SU-DHL-6 (cell line): ENCODE results near the gene IARS2.
A peak's percentile ranks its signal among the peaks of the same experiment; 100 is the strongest.

Experiments
- H2AFZ ChIP-seq: fragments of 200-600 bp; sonication (generic); 2 replicates; pipeline ENCODE4 v1.6.1; 2014; ENCODE audit warnings: low read depth, mild to moderate bottlenecking, moderate library complexity, mixed read lengths, antibody characterized with exemption, low read length; ENCODE audit not compliant: severe bottlenecking
- H3F3A ChIP-seq: fragments of 200-600 bp; shearing (Covaris generic); 2 replicates; pipeline ENCODE4 v1.6.0; 2016; ENCODE audit warnings: antibody characterized with exemption, mild to moderate bottlenecking; ENCODE audit not compliant: insufficient read depth
- H3K27ac ChIP-seq: fragments of 200-600 bp; sonication (generic); 2 replicates; pipeline ENCODE4 v1.5.1; 2016; ENCODE audit warnings: low read depth, mild to moderate bottlenecking, low read length, moderate library complexity, mixed read lengths
- H3K27me3 ChIP-seq: fragments of 200-600 bp; sonication (generic), shearing (Covaris generic); 2 replicates; pipeline ENCODE4 v1.6.0; 2014; ENCODE audit warnings: mild to moderate bottlenecking, low read length
- H3K36me3 ChIP-seq: fragments of 200-600 bp; sonication (generic); 2 replicates; pipeline ENCODE4 v1.6.1; 2014; ENCODE audit warnings: mild to moderate bottlenecking, low read length, mixed read lengths
- H3K4me2 ChIP-seq: fragments of 300-600, 200-600 bp; shearing (Covaris generic), sonication (generic); 2 replicates; pipeline ENCODE4 v1.6.0; 2014; ENCODE audit warnings: low read length, low read depth, mild to moderate bottlenecking; ENCODE audit not compliant: poor library complexity, severe bottlenecking
- H3K4me3 ChIP-seq: fragments of 200-600 bp; sonication (generic); 2 replicates; pipeline ENCODE4 v1.5.1; 2014; ENCODE audit warnings: antibody characterized with exemption, low read length, mild to moderate bottlenecking, mixed read lengths; ENCODE audit not compliant: insufficient read depth, poor library complexity, severe bottlenecking
- H3K79me2 ChIP-seq: fragments of 200-600 bp; sonication (generic); 2 replicates; pipeline ENCODE4 v1.6.1; 2014; ENCODE audit warnings: mild to moderate bottlenecking, low read length, moderate library complexity; ENCODE audit not compliant: insufficient read depth
- H3K9ac ChIP-seq: fragments of 200-600 bp; sonication (generic); 2 replicates; pipeline ENCODE4 v1.7.0; 2014; ENCODE audit warnings: mild to moderate bottlenecking, low read length
- H3K9me2 ChIP-seq: fragments of 200-600 bp; sonication (generic); replicated peaks from 2 replicates; pipeline ENCODE4 v1.6.1; 2014; ENCODE audit warnings: low read length; ENCODE audit not compliant: insufficient read depth
- H3K9me3 ChIP-seq: fragments of 200-600 bp; sonication (generic); 2 replicates; pipeline ENCODE4 v1.6.1; 2014; ENCODE audit warnings: low read length, mixed read lengths; ENCODE audit not compliant: insufficient read depth
- H4K20me1 ChIP-seq: fragments of 200-600 bp; sonication (generic); 2 replicates; pipeline ENCODE4 v1.6.1; 2014; ENCODE audit warnings: low read depth, mild to moderate bottlenecking, antibody characterized with exemption, low read length, moderate library complexity, mixed read lengths
- EZH2phosphoT487 ChIP-seq: fragments of 200-600 bp; sonication (generic), shearing (Covaris generic); conservative IDR thresholded peaks from 2 replicates; pipeline ENCODE4 v1.6.1; 2018; ENCODE audit warnings: mild to moderate bottlenecking, antibody characterized with exemption, low read length, moderate library complexity, mixed read lengths
- TF ChIP-seq, protein P1 (sequence below): fragments of 200-600 bp; sonication (generic); IDR thresholded peaks from one replicate; pipeline ENCODE4 v1.5.1; 2017; ENCODE audit warnings: antibody characterized with exemption, mild to moderate bottlenecking, low read length, moderate library complexity; ENCODE audit not compliant: insufficient read depth, poor library complexity, severe bottlenecking

IARS2 gene

DNA sequence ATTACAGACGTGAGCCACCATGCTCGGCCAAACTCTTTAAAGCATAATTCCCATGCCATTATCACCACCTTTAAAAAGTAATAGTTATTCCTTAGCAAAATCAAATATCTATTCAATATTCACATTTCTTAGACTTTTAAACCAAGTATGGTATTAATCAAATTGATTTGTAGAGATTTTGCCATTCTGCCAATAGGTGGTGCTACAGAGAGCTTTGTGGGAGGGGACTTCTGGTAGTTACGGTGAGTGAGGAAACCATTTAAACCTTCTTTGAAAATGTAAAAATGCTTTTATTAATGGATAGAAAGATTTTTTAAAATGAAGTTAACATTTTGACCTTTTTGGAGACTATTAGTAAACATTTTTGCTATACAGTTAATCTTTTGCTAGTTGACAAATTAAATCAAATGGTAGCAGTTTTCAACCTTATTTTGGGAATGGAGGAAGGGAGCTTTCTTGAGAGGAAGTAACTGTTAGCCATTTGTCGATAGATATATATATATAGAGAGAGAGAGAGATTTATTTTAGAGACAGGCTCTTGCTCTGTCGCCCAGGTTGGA, 19.3 kb downstream of the IARS2 start:
- no peaks in the 10 kb centered on the region for H3K79me2 ChIP-seq
- H3K9me2 ChIP-seq: no peaks in the 10 kb centered on the region
- H3F3A ChIP-seq: no peaks in the 10 kb centered on the region
- no peaks in the 10 kb centered on the region for H4K20me1 ChIP-seq
- H3K9ac ChIP-seq: no peak overlapping the region
- no peak overlapping the region for H3K4me2 ChIP-seq
- H3K27me3 ChIP-seq: no peaks in the 10 kb centered on the region
- H3K4me3 ChIP-seq: no peak overlapping the region
- no peak overlapping the region for H2AFZ ChIP-seq
- TF ChIP-seq, protein P1, sequence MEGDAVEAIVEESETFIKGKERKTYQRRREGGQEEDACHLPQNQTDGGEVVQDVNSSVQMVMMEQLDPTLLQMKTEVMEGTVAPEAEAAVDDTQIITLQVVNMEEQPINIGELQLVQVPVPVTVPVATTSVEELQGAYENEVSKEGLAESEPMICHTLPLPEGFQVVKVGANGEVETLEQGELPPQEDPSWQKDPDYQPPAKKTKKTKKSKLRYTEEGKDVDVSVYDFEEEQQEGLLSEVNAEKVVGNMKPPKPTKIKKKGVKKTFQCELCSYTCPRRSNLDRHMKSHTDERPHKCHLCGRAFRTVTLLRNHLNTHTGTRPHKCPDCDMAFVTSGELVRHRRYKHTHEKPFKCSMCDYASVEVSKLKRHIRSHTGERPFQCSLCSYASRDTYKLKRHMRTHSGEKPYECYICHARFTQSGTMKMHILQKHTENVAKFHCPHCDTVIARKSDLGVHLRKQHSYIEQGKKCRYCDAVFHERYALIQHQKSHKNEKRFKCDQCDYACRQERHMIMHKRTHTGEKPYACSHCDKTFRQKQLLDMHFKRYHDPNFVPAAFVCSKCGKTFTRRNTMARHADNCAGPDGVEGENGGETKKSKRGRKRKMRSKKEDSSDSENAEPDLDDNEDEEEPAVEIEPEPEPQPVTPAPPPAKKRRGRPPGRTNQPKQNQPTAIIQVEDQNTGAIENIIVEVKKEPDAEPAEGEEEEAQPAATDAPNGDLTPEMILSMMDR: peak; percentile 47
- no peak for TF ChIP-seq EZH2phosphoT487
- peaks cover 41% of the 10 kb centered on the region for H3K36me3 ChIP-seq
- H3K27ac ChIP-seq: no peak overlapping the region
- no peaks in the 10 kb centered on the region for H3K9me3 ChIP-seq

GRCh38 chr1:220119043-220119512, 25.1 kb downstream of the IARS2 start:
- no peak overlapping the region for H3K4me3 ChIP-seq
- 0 out of 2 replicates have a peak, but pooled peaks cover 6% of the 10 kb centered on the region for H4K20me1 ChIP-seq
- H2AFZ ChIP-seq: no peak overlapping the region
- no peak for TF ChIP-seq EZH2phosphoT487
- TF ChIP-seq, protein P1: no peak
- H3K27ac ChIP-seq: no peak overlapping the region
- no peaks in the 10 kb centered on the region for H3K9me2 ChIP-seq
- no peaks in the 10 kb centered on the region for H3K27me3 ChIP-seq
- no peaks in the 10 kb centered on the region for H3K9me3 ChIP-seq
- H3F3A ChIP-seq: no peaks in the 10 kb centered on the region; the same call in 1 of the 2 replicates
- no peaks in the 10 kb centered on the region for H3K79me2 ChIP-seq
- H3K9ac ChIP-seq: no peak overlapping the region
- H3K4me2 ChIP-seq: no peak overlapping the region
- H3K36me3 ChIP-seq: peaks cover 22% of the 10 kb centered on the region; the same call in 1 of the 2 replicates

DNA sequence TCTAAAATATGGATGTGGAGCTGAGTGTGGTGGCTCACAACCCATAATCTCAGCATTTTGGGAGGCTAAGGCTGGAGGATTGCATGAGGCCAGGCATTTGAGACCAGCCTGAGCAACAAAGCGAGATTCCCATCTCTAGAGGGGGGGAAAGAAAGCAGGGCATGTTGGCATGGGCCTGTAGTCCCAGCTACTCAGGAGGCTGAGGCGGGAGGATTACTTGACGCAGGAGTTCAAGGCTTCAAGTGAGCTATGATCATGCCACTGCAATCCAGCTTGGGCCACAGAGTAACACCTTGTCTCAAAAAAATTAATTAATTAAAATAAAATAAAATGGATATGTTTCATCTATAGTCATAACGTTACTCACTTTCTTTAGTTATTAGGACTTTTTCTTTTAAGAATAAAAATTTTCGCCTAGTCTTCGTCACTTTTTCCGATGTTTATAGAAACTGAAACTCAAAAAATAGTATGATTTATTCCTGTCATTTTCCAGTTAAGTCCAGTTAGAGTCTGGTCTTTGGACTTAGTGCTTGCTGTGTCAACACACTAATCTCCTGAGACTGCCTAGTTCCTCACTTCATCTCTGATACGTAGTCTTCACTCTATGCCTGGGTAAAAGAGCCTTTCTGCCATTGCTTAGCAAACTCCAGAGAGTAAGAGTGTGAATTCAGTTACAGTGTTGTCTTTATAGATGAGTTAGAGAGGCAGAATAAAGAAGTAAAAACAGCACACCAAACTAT, 28.0 kb downstream of the IARS2 start:
- Histone ChIP-seq H3K27ac (no peak overlapping the region), H3K9me2 (no peaks in the 10 kb centered on the region), H3K36me3 (peaks cover 11% of the 10 kb centered on the region; the same call in 1 of the 2 replicates), H3K9me3 (no peaks in the 10 kb centered on the region), H3F3A (no peaks in the 10 kb centered on the region; the same call in 1 of the 2 replicates), H2AFZ (no peak overlapping the region), H3K4me2 (no peak overlapping the region), H4K20me1 (0 out of 2 replicates have a peak, but pooled peaks cover 6% of the 10 kb centered on the region), H3K79me2 (no peaks in the 10 kb centered on the region; the same call in 1 of the 2 replicates), H3K4me3 (no peak overlapping the region), H3K27me3 (no peaks in the 10 kb centered on the region), H3K9ac (no peak overlapping the region)
- no peak for TF ChIP-seq EZH2phosphoT487
- TF ChIP-seq, protein P1: no peak
